ENCODE results near the gene GABARAPL2. TPM values are rescaled to one million over a fixed set of nuclear protein-coding genes. Genes with fewer than 3 reads are reported as not detected.
A peak's percentile ranks its signal among the peaks of the same experiment; 100 is the strongest.

The GABARAPL2 gene
- total and polyA plus RNA-seq, 7 donors = 107 to 215 (median 167) TPM

- no peaks in the 10 kb centered on the region for H3K36me3 ChIP-seq (ENCODE audit: insufficient read depth in 1 of 2, low read depth in 1 of 2)
- no peak overlapping the region for H3K27ac ChIP-seq
- no peaks in the 10 kb centered on the region for H3K9me3 ChIP-seq
- ATAC-seq = no peak
- no peak for TF ChIP-seq CTCF (IDR thresholded peaks at IDR 0.05)
- WGBS, 3 donors = 83 to 90% (median 89%) methylated on average over 2 of the region's 2 CpGs
- H3K4me3 ChIP-seq = no peak overlapping the region
- no peaks in the 10 kb centered on the region for H3K27me3 ChIP-seq (ENCODE audit: insufficient read depth in 3 of 3, low read length in 2 of 3)
- H3K4me1 ChIP-seq = peaks cover 5% of the 10 kb centered on the region
- no peak for DNase-seq
- intact Hi-C loops (cut with DNase I) = no loop called here
Measured at GRCh38 chr16:75558846-75559401, 7.3 kb upstream of the GABARAPL2 start.

GRCh38 chr16:75559564-75560372, 6.4 kb upstream of the GABARAPL2 start:
- 29 to 44% (median 29%) methylated on average over 10 of the region's 10 CpGs for WGBS, 3 donors
- no peak for TF ChIP-seq CTCF (IDR thresholded peaks at IDR 0.05)
- H3K27me3 ChIP-seq (ENCODE audit: insufficient read depth in 3 of 3, low read length in 2 of 3) = no peaks in the 10 kb centered on the region
- DNase-seq (no peak), ATAC-seq (no peak)
- no peak overlapping the region for H3K4me3 ChIP-seq
- intact Hi-C loops (cut with DNase I) = no loop called here
- peaks cover 5% of the 10 kb centered on the region for H3K4me1 ChIP-seq
- no peaks in the 10 kb centered on the region for H3K36me3 ChIP-seq (ENCODE audit: insufficient read depth in 1 of 2, low read depth in 1 of 2)
- no peaks in the 10 kb centered on the region for H3K9me3 ChIP-seq
- H3K27ac ChIP-seq = no peak overlapping the region

GRCh38 chr16:75565640-75566039, 539 bp upstream of the GABARAPL2 start:
- peaks cover 41% of the 10 kb centered on the region for H3K4me1 ChIP-seq
- no peaks in the 10 kb centered on the region for H3K27me3 ChIP-seq (ENCODE audit: insufficient read depth in 3 of 3, low read length in 2 of 3)
- TF ChIP-seq CTCF (IDR thresholded peaks at IDR 0.05) = no peak
- no peaks in the 10 kb centered on the region for H3K9me3 ChIP-seq
- H3K4me3 ChIP-seq = peak overlapping the region; percentile 99
- DNase-seq (no peak), ATAC-seq (peak in 2 of 4 donors; percentile 26 to 34)
- peaks cover 8 to 35% of the 10 kb centered on the region in 2 donors for H3K36me3 ChIP-seq (ENCODE audit: insufficient read depth in 1 of 2, low read depth in 1 of 2)
- WGBS, 3 donors = 19 to 23% (median 19%) methylated on average over 15 of the region's 15 CpGs
- H3K27ac ChIP-seq = peak overlapping the region; percentile 90
- intact Hi-C loops (cut with DNase I) = loop anchor here (2.0 to 5.0 kb wide), 3 partner anchors 48 to 82 kb away; partner anchors contain the start of genes ADAT1 (in 1 of the 2), KARS1 (in 1 of the 2) and TERF2IP (in 1 of the 2)

GRCh38 chr16:75566758-75567255, 628 bp downstream of the GABARAPL2 start:
- 0 to 1% (median 1%) methylated on average over 28 to 32 of the region's 32 CpGs for WGBS, 3 donors
- H3K9me3 ChIP-seq = no peaks in the 10 kb centered on the region
- H3K36me3 ChIP-seq (ENCODE audit: insufficient read depth in 1 of 2, low read depth in 1 of 2) = peaks cover 8 to 47% of the 10 kb centered on the region in 2 donors
- peaks cover 50% of the 10 kb centered on the region for H3K4me1 ChIP-seq
- DNase-seq (peak in 1 of 2 donors; percentile 55), ATAC-seq (peak in 3 of 4 donors; percentile 9 to 17 (median 12))
- intact Hi-C loops (cut with DNase I) = loop anchor here (2.0 to 5.0 kb wide), 3 partner anchors 50 to 80 kb away; partner anchors contain the start of genes ADAT1 (in 1 of the 2), KARS1 (in 1 of the 2) and TERF2IP (in 1 of the 2)
- no peaks in the 10 kb centered on the region for H3K27me3 ChIP-seq (ENCODE audit: insufficient read depth in 3 of 3, low read length in 2 of 3)
- H3K4me3 ChIP-seq = peak overlapping the region; percentile 99
- TF ChIP-seq CTCF (IDR thresholded peaks at IDR 0.05) = no peak
- peak overlapping the region; percentile 90 for H3K27ac ChIP-seq

Measured in psoas muscle (tissue), 8 donors.